Astrocyte (in vitro differentiated cells and primary cell): Measurements from ENCODE around the gene PRSS21. TPM values are rescaled to one million over a fixed set of nuclear protein-coding genes. Genes with fewer than 3 reads are reported as not detected.

ENCODE experiments used
- DNase-seq: peaks from one replicate; pipeline ENCODE4 v3.0.0-alpha.2; 2010; ENCODE audit warnings: low read depth
- FAIRE-seq: peaks from 2 replicates; lab custom pipeline; 2011; peaks lifted over from hg19 to GRCh38; lab: Jason Lieb, UNC
- H2AFZ ChIP-seq: 2 replicates; pipeline ENCODE4 v1.6.0; 2012; ENCODE audit warnings: low read depth, low read length, inconsistent platforms
- H3K27ac ChIP-seq: 2 replicates; pipeline ENCODE4 v1.5.1; 2011; ENCODE audit warnings: low read depth, low read length, inconsistent platforms
- H3K27me3 ChIP-seq: 2 replicates; pipeline ENCODE4 v1.6.0; 2011; ENCODE audit warnings: low read length, inconsistent platforms; ENCODE audit not compliant: insufficient read depth
- H3K36me3 ChIP-seq: 2 replicates; pipeline ENCODE4 v1.5.1; 2011; ENCODE audit warnings: low read length, inconsistent platforms; ENCODE audit not compliant: insufficient read depth
- H3K4me1 ChIP-seq: 2 replicates; pipeline ENCODE4 v1.5.1; 2011; ENCODE audit warnings: low read length, inconsistent platforms; ENCODE audit not compliant: insufficient read depth
- H3K4me2 ChIP-seq: 2 replicates; pipeline ENCODE4 v1.6.0; 2012; ENCODE audit warnings: low read length, inconsistent platforms
- H3K4me3 ChIP-seq: 2 replicates; pipeline ENCODE4 v1.5.1; 2011; ENCODE audit warnings: low read depth, mild to moderate bottlenecking, low read length, inconsistent platforms; ENCODE audit not compliant: insufficient read depth
- H3K79me2 ChIP-seq: 2 replicates; pipeline ENCODE4 v1.6.0; 2012; ENCODE audit warnings: mild to moderate bottlenecking, low read length, inconsistent platforms; ENCODE audit not compliant: insufficient read depth
- H3K9ac ChIP-seq: 2 replicates; pipeline ENCODE4 v1.6.0; 2012; ENCODE audit warnings: mild to moderate bottlenecking, low read length, inconsistent platforms
- H3K9me3 ChIP-seq: 2 replicates; pipeline ENCODE4 v1.5.1; 2012; ENCODE audit warnings: low read depth, mild to moderate bottlenecking, low read length, inconsistent platforms; ENCODE audit not compliant: insufficient read depth
- H4K20me1 ChIP-seq: 2 replicates; pipeline ENCODE4 v1.6.0; 2012; ENCODE audit warnings: low read length, inconsistent platforms; ENCODE audit not compliant: insufficient read depth
- H3K27ac Mint-ChIP-seq: one replicate; pipeline ENCODE4 v1.8.0; 2021; ENCODE audit warnings: mild to moderate bottlenecking, mixed read lengths; ENCODE audit not compliant: unreplicated experiment
- H3K27me3 Mint-ChIP-seq: one replicate; pipeline ENCODE4 v1.8.0; 2021; ENCODE audit warnings: low read depth, mixed read lengths; ENCODE audit not compliant: unreplicated experiment
- H3K36me3 Mint-ChIP-seq: one replicate; pipeline ENCODE4 v1.8.0; 2021; ENCODE audit warnings: low read depth, mixed read lengths; ENCODE audit not compliant: unreplicated experiment
- H3K4me1 Mint-ChIP-seq: one replicate; pipeline ENCODE4 v1.8.0; 2021; ENCODE audit warnings: low read depth, mixed read lengths; ENCODE audit not compliant: unreplicated experiment
- H3K4me3 Mint-ChIP-seq: one replicate; pipeline ENCODE4 v1.8.0; 2021; ENCODE audit warnings: mild to moderate bottlenecking, moderate library complexity, mixed read lengths; ENCODE audit not compliant: unreplicated experiment
- H3K9me3 Mint-ChIP-seq: one replicate; pipeline ENCODE4 v1.8.0; 2021; ENCODE audit warnings: mild to moderate bottlenecking, mixed read lengths; ENCODE audit not compliant: unreplicated experiment
- EZH2 ChIP-seq: IDR thresholded peaks from 2 replicates; pipeline ENCODE4 v1.6.1; 2012; ENCODE audit warnings: mild to moderate bottlenecking, low read length, inconsistent platforms; ENCODE audit not compliant: insufficient read depth
- total RNA-seq: library from RNA; stranded (reverse); gene quantifications from 2 replicates; pipeline ENCODE4 v1.2.1, GENCODE V29; 2021
- TF ChIP-seq, protein P1 (sequence below): IDR thresholded peaks from 2 replicates; pipeline ENCODE4 v1.5.1; 2011; ENCODE audit warnings: low read depth, mild to moderate bottlenecking, inconsistent platforms, low read length, moderate library complexity; ENCODE audit not compliant: insufficient read depth

PRSS21 gene
- total RNA-seq, 1 donor from 2014 or later: not detected

DNA sequence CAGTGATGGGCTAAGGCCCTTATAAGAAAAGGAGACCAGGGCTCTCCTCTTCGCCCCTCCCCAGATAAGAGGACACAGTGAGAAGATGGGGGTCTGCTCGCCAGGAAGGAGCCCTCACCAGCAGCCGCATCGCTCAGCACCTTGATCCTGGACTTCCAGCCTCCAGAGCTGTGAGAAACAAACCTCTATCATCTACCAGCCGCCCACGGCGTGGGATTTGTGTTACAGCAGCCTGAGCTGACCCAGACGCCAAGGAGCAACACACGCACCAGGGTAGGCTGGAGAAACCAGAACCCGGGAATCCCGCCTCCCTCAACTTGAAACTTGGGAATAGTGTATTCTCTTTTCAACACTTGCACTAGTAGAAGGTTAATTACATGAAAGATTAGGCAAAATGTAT, 8.9 kb downstream of the PRSS21 start:
- H3K36me3 ChIP-seq: no peaks in the 10 kb centered on the region
- Mint-ChIP-seq H3K27me3 (peaks cover 13% of the 10 kb centered on the region), H3K36me3 (peaks cover 1% of the 10 kb centered on the region), H3K9me3 (peaks cover 2% of the 10 kb centered on the region), H3K4me1 (peaks cover 12% of the 10 kb centered on the region), H3K27ac (no peak overlapping the region), H3K4me3 (no peak overlapping the region)
- DNase-seq (no peak), FAIRE-seq (no peak)
- no peak for TF ChIP-seq EZH2
- TF ChIP-seq, protein P1, sequence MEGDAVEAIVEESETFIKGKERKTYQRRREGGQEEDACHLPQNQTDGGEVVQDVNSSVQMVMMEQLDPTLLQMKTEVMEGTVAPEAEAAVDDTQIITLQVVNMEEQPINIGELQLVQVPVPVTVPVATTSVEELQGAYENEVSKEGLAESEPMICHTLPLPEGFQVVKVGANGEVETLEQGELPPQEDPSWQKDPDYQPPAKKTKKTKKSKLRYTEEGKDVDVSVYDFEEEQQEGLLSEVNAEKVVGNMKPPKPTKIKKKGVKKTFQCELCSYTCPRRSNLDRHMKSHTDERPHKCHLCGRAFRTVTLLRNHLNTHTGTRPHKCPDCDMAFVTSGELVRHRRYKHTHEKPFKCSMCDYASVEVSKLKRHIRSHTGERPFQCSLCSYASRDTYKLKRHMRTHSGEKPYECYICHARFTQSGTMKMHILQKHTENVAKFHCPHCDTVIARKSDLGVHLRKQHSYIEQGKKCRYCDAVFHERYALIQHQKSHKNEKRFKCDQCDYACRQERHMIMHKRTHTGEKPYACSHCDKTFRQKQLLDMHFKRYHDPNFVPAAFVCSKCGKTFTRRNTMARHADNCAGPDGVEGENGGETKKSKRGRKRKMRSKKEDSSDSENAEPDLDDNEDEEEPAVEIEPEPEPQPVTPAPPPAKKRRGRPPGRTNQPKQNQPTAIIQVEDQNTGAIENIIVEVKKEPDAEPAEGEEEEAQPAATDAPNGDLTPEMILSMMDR: no peak
- H3K4me1 ChIP-seq: peaks cover 4% of the 10 kb centered on the region
- no peak overlapping the region for H3K9ac ChIP-seq
- H3K79me2 ChIP-seq: no peaks in the 10 kb centered on the region
- no peak overlapping the region for H2AFZ ChIP-seq
- H3K4me2 ChIP-seq: no peak overlapping the region
- H3K9me3 ChIP-seq: no peaks in the 10 kb centered on the region
- H3K27ac ChIP-seq: no peak overlapping the region
- peaks cover 2% of the 10 kb centered on the region for H3K27me3 ChIP-seq
- no peaks in the 10 kb centered on the region for H4K20me1 ChIP-seq
- no peak overlapping the region for H3K4me3 ChIP-seq

DNA sequence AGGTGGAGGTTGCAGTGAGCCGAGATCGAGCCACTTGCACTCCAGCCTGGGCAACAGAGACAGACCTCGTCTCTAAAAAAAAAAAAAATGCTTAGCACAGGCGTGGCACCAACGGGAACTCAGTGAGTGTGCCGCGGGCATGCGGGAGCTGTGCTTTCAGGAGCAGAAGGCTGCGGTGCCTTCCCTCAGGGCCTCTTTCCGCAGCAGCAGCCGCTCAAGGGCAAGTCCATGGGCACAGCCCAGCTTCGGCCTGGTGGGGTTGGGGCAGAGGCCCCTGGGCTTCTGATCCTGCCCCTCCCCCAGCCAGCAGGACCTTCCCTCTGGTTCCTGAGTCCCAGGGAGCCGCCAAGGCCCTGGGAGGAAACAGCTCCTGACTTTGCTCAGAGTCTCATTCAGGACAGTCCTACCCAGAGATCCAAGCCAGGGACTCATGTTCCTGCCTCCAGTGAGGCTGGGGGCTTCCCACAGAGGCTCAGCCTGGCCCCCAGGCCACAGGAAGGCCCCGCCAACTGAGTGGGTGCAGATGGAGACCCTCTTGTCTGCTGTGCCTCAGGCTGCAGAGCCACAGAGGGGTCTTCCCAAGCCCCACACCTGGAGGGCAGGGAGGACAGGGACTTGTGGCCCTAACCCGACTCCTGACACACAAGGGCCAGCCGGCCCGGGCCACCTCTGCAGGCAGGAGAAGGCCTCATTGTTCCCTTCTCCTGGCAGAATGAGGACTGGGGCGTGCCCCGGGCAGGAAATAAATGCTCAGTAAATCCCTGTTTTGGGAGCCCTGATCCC, 9.7 kb downstream of the PRSS21 start:
- no peak overlapping the region for H3K27ac Mint-ChIP-seq
- no peaks in the 10 kb centered on the region for H3K36me3 ChIP-seq
- H3K9me3 ChIP-seq: no peaks in the 10 kb centered on the region
- H3K4me3 ChIP-seq: no peak overlapping the region
- DNase-seq (no peak), FAIRE-seq (no peak)
- H3K27me3 Mint-ChIP-seq: peaks cover 9% of the 10 kb centered on the region
- TF ChIP-seq, protein P1: no peak
- no peak for TF ChIP-seq EZH2
- no peak overlapping the region for H3K27ac ChIP-seq
- H3K4me1 Mint-ChIP-seq: peaks cover 7% of the 10 kb centered on the region
- peaks cover 2% of the 10 kb centered on the region for H3K9me3 Mint-ChIP-seq
- H3K27me3 ChIP-seq: peaks cover 2% of the 10 kb centered on the region
- H3K4me1 ChIP-seq: peaks cover 4% of the 10 kb centered on the region
- no peaks in the 10 kb centered on the region for H4K20me1 ChIP-seq
- no peak overlapping the region for H3K4me3 Mint-ChIP-seq
- H3K79me2 ChIP-seq: no peaks in the 10 kb centered on the region
- H3K9ac ChIP-seq: no peak overlapping the region
- H3K4me2 ChIP-seq: no peak overlapping the region
- H3K36me3 Mint-ChIP-seq: peaks cover 1% of the 10 kb centered on the region
- H2AFZ ChIP-seq: no peak overlapping the region

DNA sequence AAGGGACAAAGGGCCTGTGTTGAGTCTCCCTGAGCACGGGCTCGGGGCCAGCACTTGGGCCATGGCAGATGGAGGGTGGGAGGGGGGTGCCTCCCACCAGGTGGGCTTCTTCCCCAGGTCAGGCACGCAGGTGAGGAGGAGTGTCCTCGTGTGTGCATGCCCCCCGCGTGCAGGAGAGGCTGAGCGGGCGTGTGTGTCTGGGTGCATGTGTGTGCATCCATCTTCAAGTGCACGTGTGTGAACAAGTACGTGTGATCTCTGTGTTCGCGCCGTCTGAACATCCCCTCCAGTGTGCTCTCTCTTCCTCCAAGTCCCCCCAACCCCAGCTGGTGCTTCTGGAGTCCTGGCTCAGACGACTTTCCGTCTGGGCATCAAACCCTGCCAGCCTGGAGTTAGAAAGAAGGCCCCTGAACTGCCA, 10.3 kb downstream of the PRSS21 start:
- no peak overlapping the region for H3K9ac ChIP-seq
- H3K4me1 Mint-ChIP-seq: peaks cover 7% of the 10 kb centered on the region
- H3K36me3 Mint-ChIP-seq: peaks cover 1% of the 10 kb centered on the region
- H3K4me3 ChIP-seq: no peak overlapping the region
- peaks cover 4% of the 10 kb centered on the region for H3K4me1 ChIP-seq
- H4K20me1 ChIP-seq: no peaks in the 10 kb centered on the region
- H3K4me3 Mint-ChIP-seq: no peak overlapping the region
- H3K79me2 ChIP-seq: no peaks in the 10 kb centered on the region
- H3K27me3 Mint-ChIP-seq: peaks cover 8% of the 10 kb centered on the region
- DNase-seq: no peak
- no peak overlapping the region for H3K4me2 ChIP-seq
- no peak overlapping the region for H3K27ac Mint-ChIP-seq
- no peak overlapping the region for H3K27ac ChIP-seq
- H3K9me3 ChIP-seq: no peaks in the 10 kb centered on the region
- H3K36me3 ChIP-seq: no peaks in the 10 kb centered on the region
- H2AFZ ChIP-seq: no peak overlapping the region
- peaks cover 2% of the 10 kb centered on the region for H3K9me3 Mint-ChIP-seq
- TF ChIP-seq, protein P1: no peak
- no peak for TF ChIP-seq EZH2
- no peak for FAIRE-seq
- no peaks in the 10 kb centered on the region for H3K27me3 ChIP-seq
